ENCODE results near the gene FNBP1. TPM values are rescaled to one million over a fixed set of nuclear protein-coding genes. Genes with fewer than 3 reads are reported as not detected.
"Not testable (repeated sequence)": the region's sequence is repeated elsewhere in the genome, so short reads cannot be mapped to it uniquely, and the experiment has no call there.

Gene FNBP1
- polyA plus RNA-seq, 3 donors, result 40.9 to 53.7 (median 47.7) TPM

- no peak for DNase-seq
Observed at GRCh38 chr9:130023994-130024596, 18.9 kb downstream of the FNBP1 start.

GRCh38 chr9:130023144-130023787 is 19.7 kb downstream of the FNBP1 start:
- DNase-seq, result no peak

- no peak for DNase-seq
Observed at GRCh38 chr9:130022566-130023143, 20.3 kb downstream of the FNBP1 start.

GRCh38 chr9:130021842-130022241 is 21.1 kb downstream of the FNBP1 start:
- not testable (repeated sequence) for DNase-seq

GRCh38 chr9:130021123-130021522 is 21.9 kb downstream of the FNBP1 start:
- DNase-seq, result no peak

- no peak for DNase-seq
Observed at GRCh38 chr9:130020618-130021017, 22.4 kb downstream of the FNBP1 start.

- no peak for DNase-seq
Observed at GRCh38 chr9:130018265-130018664, 24.7 kb downstream of the FNBP1 start.

GRCh38 chr9:130017510-130017909 is 25.5 kb downstream of the FNBP1 start:
- DNase-seq, result not testable (repeated sequence)

- DNase-seq, result no peak
Observed at GRCh38 chr9:130017076-130017475, 25.9 kb downstream of the FNBP1 start.

- DNase-seq, result no peak
Observed at GRCh38 chr9:130015353-130016019, 27.5 kb downstream of the FNBP1 start.

GRCh38 chr9:130013326-130013725 is 29.7 kb downstream of the FNBP1 start:
- DNase-seq, result no peak

- no peak for DNase-seq
Observed at GRCh38 chr9:130010151-130010988, 32.6 kb downstream of the FNBP1 start.

GRCh38 chr9:130009546-130009945 is 33.4 kb downstream of the FNBP1 start:
- DNase-seq, result not testable (repeated sequence)

GRCh38 chr9:130008538-130008937 is 34.5 kb downstream of the FNBP1 start:
- no peak for DNase-seq

GRCh38 chr9:130006952-130007351 is 36.0 kb downstream of the FNBP1 start:
- DNase-seq, result not testable (repeated sequence)

- DNase-seq, result no peak
Observed at GRCh38 chr9:130003943-130004552, 38.9 kb downstream of the FNBP1 start.

- no peak for DNase-seq
Observed at GRCh38 chr9:130002320-130002719, 40.7 kb downstream of the FNBP1 start.

- DNase-seq, result no peak
Observed at GRCh38 chr9:130001190-130001589, 41.8 kb downstream of the FNBP1 start.

- DNase-seq, result no peak
Observed at GRCh38 chr9:129999141-129999510, 43.9 kb downstream of the FNBP1 start.

- no peak for DNase-seq
Observed at GRCh38 chr9:129998491-129999140, 44.4 kb downstream of the FNBP1 start.

GRCh38 chr9:129997706-129998105 is 45.3 kb downstream of the FNBP1 start:
- DNase-seq, result not testable (repeated sequence)
